Measurements from ENCODE around the gene MYO1D. TPM values are rescaled to one million over a fixed set of nuclear protein-coding genes. Genes with fewer than 3 reads are reported as not detected.
"Not testable (repeated sequence)": the region's sequence is repeated elsewhere in the genome, so short reads cannot be mapped to it uniquely, and the experiment has no call there.

Gene MYO1D
- total RNA-seq, 1 experiment from 2014 or later: 9.0 TPM

DNA sequence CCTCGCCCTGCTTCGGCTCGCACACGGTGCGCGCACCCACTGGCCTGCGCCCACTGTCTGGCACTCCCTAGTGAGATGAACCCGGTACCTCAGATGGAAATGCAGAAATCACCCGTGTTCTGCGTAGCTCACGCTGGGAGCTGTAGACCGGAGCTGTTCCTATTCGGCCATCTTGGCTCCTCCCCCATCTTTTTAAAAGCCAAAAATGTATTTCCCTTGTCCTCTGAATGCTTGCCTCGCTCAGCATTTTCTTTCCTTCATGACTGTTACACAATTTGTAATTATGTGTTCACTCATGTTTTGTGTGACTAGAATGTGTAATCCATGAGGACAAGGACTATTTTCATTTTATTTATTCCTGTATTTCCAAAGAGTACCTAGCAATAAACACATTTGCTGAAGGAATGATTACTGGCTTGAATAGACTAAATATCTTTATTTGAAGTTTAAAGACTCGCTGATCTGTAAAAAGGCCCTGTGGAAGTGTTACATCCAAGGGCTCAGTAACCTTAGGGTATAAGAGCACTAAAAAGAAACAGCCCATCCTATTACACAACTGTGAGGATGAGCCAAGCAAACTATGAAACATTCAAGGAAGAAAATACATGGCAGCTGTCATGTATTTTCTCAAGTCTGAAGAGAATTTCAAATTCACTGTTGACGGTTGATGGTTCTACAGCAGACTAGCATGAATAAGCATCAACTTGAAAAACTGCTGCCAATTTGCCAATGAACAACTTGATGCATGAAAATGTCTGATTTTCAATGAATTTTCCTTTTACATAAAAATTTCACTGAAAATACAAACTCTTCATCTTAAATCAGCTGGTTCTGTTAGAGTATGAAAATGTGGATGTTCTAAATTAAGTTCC, 192.6 kb downstream of the MYO1D start:
- DNase-seq (ENCODE audit: low read depth): no peak
- in situ Hi-C loops (cut with HindIII; ENCODE audit: low pct_unique_long_range_greater_than_20kb, low sequenced_read_pairs): no loop called here

GRCh38 chr17:32673964-32674363, 203.0 kb downstream of the MYO1D start:
- in situ Hi-C loops (cut with HindIII; ENCODE audit: low pct_unique_long_range_greater_than_20kb, low sequenced_read_pairs): no loop called here

GRCh38 chr17:32672711-32673110, 204.2 kb downstream of the MYO1D start:
- in situ Hi-C loops (cut with HindIII; ENCODE audit: low pct_unique_long_range_greater_than_20kb, low sequenced_read_pairs): no loop called here
- DNase-seq (ENCODE audit: low read depth): no peak

More at GRCh38 chr17:32673964-32674363, 203.0 kb downstream of the MYO1D start:
- no peak for DNase-seq (ENCODE audit: low read depth)

DNA sequence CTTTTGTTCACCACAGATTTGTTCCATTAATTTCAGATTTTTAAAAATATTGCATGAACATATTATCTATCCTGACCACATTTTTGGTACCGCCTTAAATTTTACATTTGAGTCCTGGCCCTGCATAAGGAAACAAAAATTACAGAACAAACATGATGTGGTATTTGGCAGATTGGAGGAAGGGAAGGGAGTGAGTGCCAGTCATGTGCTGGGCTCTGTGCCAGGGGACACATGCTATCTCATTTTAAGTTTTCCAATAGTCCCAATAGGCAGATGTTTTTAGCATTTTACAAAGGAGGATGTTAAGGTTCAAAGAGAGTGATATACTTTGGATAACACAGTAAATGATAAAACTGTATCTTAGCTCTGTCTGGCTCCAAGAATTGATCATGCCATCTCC, 205.0 kb downstream of the MYO1D start:
- no peak for DNase-seq (ENCODE audit: low read depth)
- in situ Hi-C loops (cut with HindIII; ENCODE audit: low pct_unique_long_range_greater_than_20kb, low sequenced_read_pairs): no loop called here

DNA sequence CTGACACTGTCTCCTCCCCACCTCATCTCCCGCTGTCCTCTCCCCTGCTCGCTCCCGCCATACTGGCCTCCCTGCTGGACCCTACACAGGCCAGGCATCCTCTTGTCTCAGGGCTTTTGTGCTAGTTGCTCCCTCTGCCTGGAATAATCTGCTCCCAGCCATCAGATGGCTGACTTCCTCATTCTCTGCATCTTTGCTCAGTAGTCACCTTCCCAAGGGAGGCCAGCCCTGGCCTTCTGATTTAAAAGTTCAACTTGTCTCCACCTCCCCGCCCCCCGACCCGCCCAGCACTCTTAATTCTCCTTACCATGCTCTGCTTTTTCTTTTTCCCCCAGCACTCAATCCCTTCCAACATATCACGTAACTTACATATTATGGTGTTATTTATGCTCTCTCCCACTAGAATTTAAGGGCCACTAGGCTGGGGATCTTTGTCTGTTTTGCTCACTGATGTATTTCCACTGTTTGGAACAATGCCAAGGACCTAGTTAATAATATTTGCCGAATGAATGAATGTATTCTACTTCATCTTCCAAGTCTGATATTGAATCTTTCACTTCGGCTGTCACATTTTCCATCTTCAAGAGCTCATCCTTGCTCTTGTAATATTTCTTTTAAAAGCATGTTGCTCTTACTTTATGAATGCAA, 211.9 kb downstream of the MYO1D start:
- in situ Hi-C loops (cut with HindIII; ENCODE audit: low pct_unique_long_range_greater_than_20kb, low sequenced_read_pairs): no loop called here
- DNase-seq (ENCODE audit: low read depth): no peak

- in situ Hi-C loops (cut with HindIII; ENCODE audit: low pct_unique_long_range_greater_than_20kb, low sequenced_read_pairs): no loop called here
- no peak for DNase-seq (ENCODE audit: low read depth)
Observed at GRCh38 chr17:32660496-32660985, 216.4 kb downstream of the MYO1D start.

- peak; percentile 51 for DNase-seq (ENCODE audit: low read depth)
- in situ Hi-C loops (cut with HindIII; ENCODE audit: low pct_unique_long_range_greater_than_20kb, low sequenced_read_pairs): no loop called here
Observed at GRCh38 chr17:32659419-32659842, 217.5 kb downstream of the MYO1D start.

GRCh38 chr17:32658470-32659418, 218.2 kb downstream of the MYO1D start:
- in situ Hi-C loops (cut with HindIII; ENCODE audit: low pct_unique_long_range_greater_than_20kb, low sequenced_read_pairs): no loop called here
- DNase-seq (ENCODE audit: low read depth): no peak

GRCh38 chr17:32656886-32657285, 220.0 kb downstream of the MYO1D start:
- DNase-seq (ENCODE audit: low read depth): no peak
- in situ Hi-C loops (cut with HindIII; ENCODE audit: low pct_unique_long_range_greater_than_20kb, low sequenced_read_pairs): no loop called here

DNA sequence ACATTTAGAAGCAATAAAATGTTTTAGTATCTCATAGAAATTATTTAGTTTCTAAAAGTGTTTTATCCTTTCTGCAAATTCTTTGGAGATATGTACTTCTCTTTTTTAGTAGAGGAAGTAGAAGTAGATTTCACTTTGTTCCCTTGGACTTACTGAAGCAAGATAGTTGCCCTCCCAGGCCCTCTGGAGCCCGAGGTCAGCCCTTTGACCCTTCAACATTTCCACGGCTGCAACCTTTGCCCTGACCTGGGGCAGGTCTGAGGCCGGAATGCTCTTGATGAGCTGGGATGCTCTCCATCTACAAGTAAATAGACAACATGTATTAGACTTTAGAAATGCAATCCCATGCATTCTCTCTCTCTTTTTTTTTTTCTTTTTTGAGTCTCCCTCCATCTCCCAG, 222.6 kb downstream of the MYO1D start:
- in situ Hi-C loops (cut with HindIII; ENCODE audit: low pct_unique_long_range_greater_than_20kb, low sequenced_read_pairs): no loop called here
- no peak for DNase-seq (ENCODE audit: low read depth)

- in situ Hi-C loops (cut with HindIII; ENCODE audit: low pct_unique_long_range_greater_than_20kb, low sequenced_read_pairs): no loop called here
- DNase-seq (ENCODE audit: low read depth): no peak
Observed at GRCh38 chr17:32651084-32651483, 225.8 kb downstream of the MYO1D start.

DNA sequence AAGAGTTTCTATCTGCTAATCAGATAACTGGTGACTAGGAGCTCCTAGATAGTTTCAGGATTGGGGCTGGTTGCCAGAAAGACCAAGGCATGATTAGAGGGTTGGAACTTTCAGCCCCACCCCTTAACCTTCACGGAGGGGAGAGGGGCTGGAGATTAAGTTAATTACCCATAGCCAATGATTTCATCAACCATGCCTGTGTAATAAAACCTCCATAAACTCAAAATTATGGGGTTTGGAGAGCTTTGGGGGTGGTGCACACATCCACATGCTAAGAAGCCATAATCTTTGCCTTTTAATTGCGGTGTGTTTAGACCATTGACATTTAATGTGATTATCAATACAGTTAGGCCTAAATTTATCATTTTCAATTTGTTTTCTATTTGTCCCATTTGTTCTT, 228.5 kb downstream of the MYO1D start:
- no peak for DNase-seq (ENCODE audit: low read depth)
- in situ Hi-C loops (cut with HindIII; ENCODE audit: low pct_unique_long_range_greater_than_20kb, low sequenced_read_pairs): no loop called here

GRCh38 chr17:32646941-32647340, 230.0 kb downstream of the MYO1D start:
- DNase-seq (ENCODE audit: low read depth): no peak
- in situ Hi-C loops (cut with HindIII; ENCODE audit: low pct_unique_long_range_greater_than_20kb, low sequenced_read_pairs): no loop called here

DNA sequence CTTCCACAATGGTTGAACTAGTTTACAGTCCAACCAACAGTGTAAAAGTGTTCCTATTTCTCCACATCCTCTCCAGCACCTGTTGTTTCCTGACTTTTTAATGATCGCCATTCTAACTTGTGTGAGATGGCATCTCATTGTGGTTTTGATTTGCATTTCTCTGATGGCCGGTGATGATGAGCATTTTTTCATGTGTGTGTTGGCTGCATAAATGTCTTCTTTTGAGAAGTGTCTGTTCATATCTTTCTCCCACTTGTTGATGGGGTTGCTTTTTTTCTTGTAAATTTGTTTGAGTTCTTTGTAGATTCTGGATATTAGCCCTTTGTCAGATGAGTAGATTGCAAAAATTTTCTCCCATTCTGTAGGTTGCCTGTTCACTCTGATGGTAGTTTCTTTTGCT, 235.4 kb downstream of the MYO1D start:
- DNase-seq (ENCODE audit: low read depth): not testable (repeated sequence)

DNA sequence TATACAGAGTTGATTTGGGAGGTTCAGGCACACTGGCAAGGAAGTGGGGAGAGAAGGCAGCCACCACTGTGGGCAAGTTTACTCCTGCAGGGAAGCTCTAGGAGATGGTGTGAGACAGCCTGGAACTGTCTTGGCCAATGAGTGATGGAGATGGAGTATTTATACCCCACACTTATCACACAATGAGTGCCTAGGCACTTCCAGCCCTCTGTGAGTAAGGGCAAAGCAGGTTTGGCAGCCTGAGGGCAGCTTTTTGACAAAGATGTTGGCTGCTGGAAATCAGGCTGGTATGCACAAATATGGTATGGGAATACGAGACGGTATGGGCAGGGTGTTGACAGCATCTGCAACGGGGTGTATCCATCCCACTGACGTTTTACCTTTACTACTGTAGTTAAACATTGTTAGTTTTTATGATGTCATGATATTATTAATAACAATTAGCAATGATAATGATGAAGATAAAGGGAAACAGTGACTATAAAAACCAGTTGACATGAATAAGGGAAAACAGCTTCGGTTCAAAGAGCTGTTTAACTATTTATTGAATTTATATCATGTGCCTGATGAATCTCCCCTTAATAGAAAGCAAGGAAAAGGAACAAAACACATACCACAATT, 240.2 kb downstream of the MYO1D start:
- in situ Hi-C loops (cut with HindIII; ENCODE audit: low pct_unique_long_range_greater_than_20kb, low sequenced_read_pairs): no loop called here
- no peak for DNase-seq (ENCODE audit: low read depth)

More for the DNA sequence above, 235.4 kb downstream of the MYO1D start:
- in situ Hi-C loops (cut with HindIII; ENCODE audit: low pct_unique_long_range_greater_than_20kb, low sequenced_read_pairs): not testable (repeated sequence)

- no peak for DNase-seq (ENCODE audit: low read depth)
- in situ Hi-C loops (cut with HindIII; ENCODE audit: low pct_unique_long_range_greater_than_20kb, low sequenced_read_pairs): no loop called here
Observed at GRCh38 chr17:32634167-32634566, 242.8 kb downstream of the MYO1D start.

GRCh38 chr17:32631341-32632096, 245.4 kb downstream of the MYO1D start:
- DNase-seq (ENCODE audit: low read depth): no peak
- in situ Hi-C loops (cut with HindIII; ENCODE audit: low pct_unique_long_range_greater_than_20kb, low sequenced_read_pairs): no loop called here
